ENCODE data around the gene PPP4C.
A peak's percentile ranks its signal among the peaks of the same experiment; 100 is the strongest.

Gene PPP4C

DNA sequence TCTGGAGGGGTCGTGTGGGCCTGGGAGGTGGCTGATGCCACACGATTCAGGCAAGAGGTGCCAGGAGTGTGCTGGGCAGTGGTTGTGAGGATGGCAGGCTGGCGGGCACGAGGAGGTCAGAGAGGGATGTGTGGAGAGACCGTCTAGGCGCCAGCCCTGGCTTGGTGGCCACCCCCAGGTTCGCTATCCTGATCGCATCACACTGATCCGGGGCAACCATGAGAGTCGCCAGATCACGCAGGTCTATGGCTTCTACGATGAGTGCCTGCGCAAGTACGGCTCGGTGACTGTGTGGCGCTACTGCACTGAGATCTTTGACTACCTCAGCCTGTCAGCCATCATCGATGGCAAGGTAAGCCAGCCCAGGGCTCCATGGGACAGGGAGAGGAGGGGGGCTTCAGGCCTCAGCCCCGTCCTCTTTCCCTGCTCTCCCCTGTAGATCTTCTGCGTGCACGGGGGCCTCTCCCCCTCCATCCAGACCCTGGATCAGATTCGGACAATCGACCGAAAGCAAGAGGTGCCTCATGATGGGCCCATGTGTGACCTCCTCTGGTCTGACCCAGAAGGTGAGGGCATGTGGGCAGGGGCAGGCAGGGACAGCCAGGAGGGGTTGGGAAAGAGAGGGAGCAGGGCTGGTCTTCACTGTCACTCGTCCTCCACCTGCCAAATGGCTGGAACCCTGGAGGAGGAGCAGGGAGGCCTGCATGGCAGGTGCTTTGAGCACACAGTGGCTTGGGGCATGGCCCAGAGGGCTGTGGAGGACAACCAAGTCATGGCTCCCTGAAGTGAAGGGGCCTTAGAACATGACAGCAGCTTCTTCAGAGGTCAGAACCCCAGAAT lies 7.6 kb downstream of the PPP4C start:
- no peak for DNase-seq

DNA sequence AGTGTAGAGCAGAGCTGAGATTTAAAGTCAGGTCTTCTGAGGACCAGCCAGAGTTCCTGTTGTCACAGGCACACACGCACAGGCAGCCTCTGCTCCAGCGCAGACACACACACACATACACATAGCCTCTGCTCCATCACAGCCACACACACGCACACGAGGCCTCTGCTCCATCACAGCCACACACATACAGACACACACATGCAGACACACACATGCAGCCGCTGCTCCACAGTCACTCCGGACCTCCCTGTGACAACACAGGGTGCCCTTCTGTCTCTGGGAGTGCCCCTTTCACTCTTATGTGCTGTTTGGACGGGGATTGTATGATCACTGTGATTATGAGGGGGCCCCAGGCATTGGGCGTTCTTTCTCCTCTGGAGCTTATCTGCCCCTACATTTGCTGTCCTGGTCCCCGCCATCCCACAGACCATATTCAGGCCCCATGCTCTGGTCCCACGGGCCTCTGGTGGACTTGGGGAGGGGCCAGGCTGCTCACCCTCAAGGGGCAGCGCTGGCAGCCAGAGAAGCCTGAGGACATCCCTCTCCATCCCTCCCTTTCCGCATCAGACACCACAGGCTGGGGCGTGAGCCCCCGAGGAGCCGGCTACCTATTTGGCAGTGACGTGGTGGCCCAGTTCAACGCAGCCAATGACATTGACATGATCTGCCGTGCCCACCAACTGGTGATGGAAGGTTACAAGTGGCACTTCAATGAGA lies 8.5 kb downstream of the PPP4C start:
- DNase-seq: no peak

GRCh38 chr16:30084816-30085159 lies 9.0 kb downstream of the PPP4C start:
- no peak for DNase-seq

GRCh38 chr16:30085247-30085646 lies 9.5 kb downstream of the PPP4C start:
- DNase-seq: no peak

DNA sequence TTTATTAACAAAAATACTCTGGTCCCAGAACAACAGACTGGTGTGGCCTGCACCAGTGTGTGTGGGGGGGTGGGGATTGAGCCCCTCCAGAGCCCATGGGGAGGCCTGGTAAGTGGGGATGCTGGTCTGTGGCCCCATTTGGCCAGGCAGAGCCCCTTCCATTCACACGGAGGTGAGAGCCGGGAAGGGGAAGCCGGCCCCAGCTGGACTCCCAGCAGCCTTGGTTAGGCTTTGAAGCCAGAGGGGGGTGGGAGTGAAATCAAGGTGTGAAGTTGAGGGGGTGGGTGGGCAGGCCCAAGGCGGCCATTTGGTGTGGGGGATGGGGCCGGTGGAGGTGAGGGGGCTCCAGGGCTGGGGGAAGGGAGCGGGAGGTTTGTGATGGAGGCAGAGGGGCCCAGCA lies 10.0 kb downstream of the PPP4C start:
- no peak for DNase-seq

GRCh38 chr16:30086291-30087140 lies 10.7 kb downstream of the PPP4C start:
- no peak for DNase-seq

GRCh38 chr16:30087181-30087898 lies 11.5 kb downstream of the PPP4C start:
- no peak for DNase-seq

GRCh38 chr16:30088237-30088831 lies 12.5 kb downstream of the PPP4C start:
- no peak for DNase-seq

DNA sequence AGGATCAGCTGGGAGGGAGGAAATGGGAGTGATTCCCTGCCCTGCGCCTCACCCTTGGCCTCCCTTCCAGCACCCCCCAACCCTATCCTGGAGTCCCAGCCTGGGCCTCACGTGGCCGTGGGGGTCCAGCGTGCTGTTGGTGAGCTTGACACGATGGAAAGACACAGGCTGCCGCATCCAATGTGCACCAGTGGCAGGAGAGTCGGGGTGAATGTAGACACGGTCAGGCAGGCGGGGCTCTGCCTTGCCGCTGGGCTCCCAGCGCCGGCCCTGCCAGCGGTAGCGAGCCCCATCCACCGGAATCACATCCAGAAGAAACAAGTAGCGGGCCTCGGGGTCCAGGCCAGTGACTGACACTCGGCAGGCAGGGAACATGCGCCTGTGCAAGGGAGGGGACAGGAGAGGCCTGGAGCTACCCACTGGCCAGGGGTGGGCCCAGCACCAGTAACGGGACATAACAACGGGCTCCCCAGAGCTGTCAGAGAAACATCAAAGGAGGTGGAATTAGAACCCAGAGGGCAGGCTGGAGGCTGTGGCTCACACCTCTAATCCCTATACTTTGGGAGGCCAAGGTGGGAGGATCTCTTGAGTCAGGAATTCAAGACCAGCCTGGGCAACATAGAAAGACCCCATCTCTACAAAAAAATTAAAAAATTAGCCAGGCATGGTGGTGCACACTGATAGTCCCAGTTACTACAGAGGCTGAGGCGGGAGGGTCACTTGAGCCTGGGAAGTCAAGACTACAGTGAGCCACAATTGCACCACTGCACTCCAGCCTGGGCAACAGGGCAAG lies 13.2 kb downstream of the PPP4C start:
- DNase-seq: no peak

DNA sequence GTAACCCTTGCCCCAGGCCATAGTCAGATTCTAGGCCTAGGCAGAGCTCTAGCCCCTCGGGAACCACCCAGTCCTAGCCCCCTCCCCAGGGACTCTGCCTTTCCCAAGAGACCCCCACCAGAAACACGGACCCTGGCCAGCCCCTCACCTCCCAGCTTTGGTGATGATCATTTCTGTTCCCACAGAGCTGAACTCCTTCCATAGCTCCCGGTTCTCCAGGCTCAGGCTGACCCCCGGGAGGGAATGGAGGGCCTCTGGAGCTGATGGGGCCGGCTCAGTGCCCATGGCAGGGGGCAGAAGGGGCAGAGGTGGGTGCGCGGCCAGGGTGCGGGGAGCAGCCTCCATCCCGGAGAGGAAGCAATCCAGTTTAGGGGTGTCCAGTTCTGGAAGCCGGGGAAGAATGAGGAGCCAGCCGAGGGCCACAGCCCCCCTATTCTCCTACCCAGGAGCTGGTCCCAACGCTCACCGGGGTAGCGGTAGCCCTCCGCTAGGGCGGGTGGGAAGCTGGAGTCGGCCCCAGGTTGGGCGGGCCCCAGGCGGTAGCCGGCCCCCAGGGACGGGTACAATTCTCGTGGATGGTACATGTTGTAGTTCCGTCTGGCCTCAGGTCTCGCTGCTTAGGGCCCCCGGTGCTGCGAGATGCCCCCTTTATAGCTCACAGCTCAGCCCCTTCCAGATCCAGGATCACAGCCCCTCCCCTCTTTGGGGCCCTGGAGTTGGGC lies 15.0 kb downstream of the PPP4C start:
- no peak for DNase-seq

- peak; percentile 77 for DNase-seq
Measured at GRCh38 chr16:30091474-30092372, 15.9 kb downstream of the PPP4C start, which contains the start of gene TBX6. Gene TBX6 (minus strand): TSS chr16:30091924. CDS start chr16:30091193, 731 bp downstream.

GRCh38 chr16:30092373-30093010 lies 16.7 kb downstream of the PPP4C start:
- peak; percentile 63 for DNase-seq

DNA sequence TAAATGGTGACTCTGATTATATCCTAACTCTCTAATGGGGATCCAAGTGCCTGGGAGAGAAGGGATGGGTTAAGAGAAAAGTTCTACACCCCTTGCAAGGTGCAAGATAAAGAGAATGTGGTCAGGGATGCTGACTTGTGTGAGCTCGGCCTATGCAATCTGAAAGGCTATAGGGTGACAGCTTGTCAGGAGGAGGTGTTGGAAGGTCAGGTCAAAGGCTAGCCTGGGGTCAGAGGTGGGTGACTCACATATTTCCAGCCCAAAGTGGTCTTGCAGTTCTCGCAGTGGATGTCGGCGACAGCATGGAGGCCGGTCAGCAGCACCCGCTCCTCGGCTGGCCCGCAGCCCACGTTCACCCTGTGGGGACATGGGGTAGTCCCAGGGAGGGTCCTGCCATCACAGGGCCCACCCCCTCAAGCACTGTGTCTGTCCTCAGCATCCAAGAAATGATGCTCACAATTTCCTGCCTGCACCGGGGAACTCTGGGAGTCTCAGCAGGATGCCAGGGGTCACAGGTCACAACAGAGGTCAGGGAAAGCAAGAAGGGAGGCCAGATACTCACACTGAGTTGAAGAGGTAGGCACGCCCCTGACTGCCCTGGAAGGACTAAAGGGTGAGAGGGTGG lies 18.9 kb downstream of the PPP4C start:
- no peak for DNase-seq

- no peak for DNase-seq
Measured at GRCh38 chr16:30095166-30096078, 19.6 kb downstream of the PPP4C start.

GRCh38 chr16:30096105-30096861 lies 20.5 kb downstream of the PPP4C start, which contains the start of gene YPEL3:
Gene YPEL3 (minus strand): TSS chr16:30096213. CDS start chr16:30095482, 731 bp downstream.
- peak; percentile 9 for DNase-seq

- DNase-seq: no peak
Measured at GRCh38 chr16:30096862-30097563, 21.2 kb downstream of the PPP4C start.
